NCI-H1092 treated with DMSO at 0.1 percent for 48 hours (cell line): ENCODE data around the gene CCDC50.

ENCODE experiments used
- DNase-seq: peaks from one replicate; lab custom pipeline; 2025; lab: John Stamatoyannopoulos, UW

CCDC50 gene

DNA sequence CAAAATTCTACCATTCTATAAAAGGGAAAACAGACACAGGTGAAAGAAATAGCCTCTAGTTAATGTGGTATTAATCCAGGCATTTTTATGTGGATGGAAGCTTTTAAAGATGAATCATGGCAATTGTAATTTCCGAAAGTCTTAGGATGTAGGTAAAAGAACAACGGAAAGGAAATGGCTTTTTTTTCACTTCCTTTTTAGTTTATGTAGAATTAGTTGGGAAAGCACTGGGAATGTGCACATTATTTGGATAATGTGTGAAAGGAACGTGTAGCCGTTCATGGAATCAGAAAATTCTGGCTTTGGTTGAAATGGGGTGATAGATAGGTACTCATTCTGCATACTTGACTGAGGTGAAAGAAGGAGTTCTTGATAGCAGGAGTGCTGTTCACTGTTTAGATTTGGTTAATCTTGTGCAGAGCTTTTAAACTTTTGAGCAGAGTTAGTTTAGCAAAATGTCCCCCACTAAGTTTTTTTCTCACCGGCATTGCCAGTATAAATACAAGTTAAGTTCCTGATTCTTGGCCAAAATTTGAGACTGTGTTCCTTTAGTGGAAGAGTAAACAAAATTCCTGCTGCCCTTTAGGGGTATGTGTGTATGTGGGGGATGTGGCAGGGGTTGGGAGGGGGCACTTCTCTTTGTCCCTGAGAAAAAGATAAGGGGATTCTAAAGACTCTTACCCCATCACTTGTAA lies 21.3 kb downstream of the CCDC50 start:
- no peak for DNase-seq

DNA sequence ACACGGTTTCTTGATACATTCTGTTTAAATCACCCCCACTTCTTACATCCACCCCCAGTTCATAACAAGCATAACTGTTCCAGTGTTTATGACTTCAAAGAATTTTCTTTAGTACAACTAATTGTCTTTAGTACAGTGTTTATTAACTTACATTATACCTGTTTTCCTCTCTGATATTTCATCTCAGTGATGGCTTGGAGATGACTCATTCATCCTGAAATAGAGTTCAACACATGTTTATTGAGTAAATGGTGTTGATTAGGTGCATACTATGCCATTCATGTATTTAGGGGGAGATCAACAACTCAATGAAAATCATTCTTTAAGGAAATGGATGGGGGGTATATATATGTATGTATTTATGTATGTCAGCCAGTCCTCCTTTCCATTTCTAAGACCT lies 22.8 kb downstream of the CCDC50 start:
- DNase-seq: no peak

- DNase-seq: no peak
Observed at GRCh38 chr3:191353022-191353777, 24.0 kb downstream of the CCDC50 start.

DNA sequence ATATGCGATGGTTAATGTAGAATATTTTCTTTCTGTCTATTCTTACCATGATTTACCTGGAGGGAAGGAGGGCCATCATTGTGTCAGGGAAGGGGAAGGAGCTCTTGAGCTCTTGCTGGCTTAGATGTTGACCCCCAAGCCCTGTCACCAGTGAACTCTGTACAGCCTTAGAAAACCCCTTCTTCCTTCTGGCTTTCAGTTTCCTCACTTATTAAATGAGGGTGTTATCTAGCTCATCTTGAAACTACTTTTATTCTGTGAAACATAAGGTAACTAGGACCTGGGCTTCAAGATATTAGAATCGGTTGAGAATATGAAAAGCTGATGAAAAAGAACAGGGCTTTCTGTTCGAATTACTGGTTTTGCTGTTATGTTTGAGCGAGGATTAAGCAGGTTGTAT lies 26.2 kb downstream of the CCDC50 start:
- no peak for DNase-seq

DNA sequence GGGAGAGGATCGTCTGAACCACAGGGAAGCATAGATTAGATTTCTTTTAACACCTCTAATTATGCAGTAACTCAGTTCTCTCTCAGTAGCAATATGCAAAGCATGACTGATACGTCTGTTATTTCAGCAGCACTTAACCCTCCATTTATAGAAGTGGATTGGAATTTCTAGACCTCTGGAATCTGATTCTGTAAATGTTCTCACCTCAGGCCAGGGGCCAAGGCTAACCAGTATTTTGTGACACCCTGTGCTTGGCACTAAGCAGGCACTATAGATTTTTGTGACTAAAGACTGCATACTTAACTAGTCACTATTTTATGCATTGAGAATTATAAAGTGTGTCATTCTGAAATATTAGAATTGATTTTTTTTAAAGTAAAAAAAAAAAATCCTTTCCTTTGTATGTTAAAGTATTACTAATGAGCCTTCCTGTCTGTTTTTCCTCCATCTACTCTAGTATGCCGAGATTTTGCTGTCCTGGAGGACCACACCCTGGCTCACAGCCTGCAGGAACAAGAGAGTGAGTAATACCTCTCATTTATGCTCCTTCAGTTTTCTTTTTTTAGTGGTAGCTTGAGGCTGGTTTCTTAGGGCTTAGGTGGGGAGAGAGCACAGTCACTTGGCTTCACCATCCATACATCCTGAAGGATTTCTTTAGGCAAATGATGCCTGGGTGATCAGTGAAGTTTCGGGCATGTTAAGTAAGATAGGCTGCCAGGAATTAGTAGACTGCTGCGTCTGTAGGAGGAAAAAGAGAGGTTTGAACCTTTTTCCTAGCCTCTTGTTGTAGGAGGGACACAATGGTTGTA lies 27.6 kb downstream of the CCDC50 start:
- no peak for DNase-seq

GRCh38 chr3:191357909-191358308 lies 28.7 kb downstream of the CCDC50 start:
- no peak for DNase-seq

- DNase-seq: no peak
Observed at GRCh38 chr3:191358929-191359328, 29.7 kb downstream of the CCDC50 start.

DNA sequence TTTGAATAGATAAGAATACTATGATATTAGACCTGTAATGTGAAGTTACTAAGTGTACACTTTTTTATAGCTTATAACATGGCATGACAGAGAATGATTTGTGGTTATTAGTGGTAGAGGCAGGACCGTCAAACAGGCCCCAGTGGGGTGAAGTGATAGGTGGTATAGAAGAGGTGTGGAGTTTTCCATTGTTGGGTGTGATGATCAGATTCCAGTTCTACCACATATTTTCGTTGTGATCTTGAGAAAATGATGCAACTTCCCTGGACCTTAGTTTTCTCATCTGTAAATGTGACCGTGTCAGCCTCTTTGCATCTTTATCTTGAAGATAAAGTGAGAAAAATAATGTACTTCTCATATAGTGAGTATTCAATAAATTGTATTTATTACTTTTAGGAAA lies 31.4 kb downstream of the CCDC50 start:
- DNase-seq: no peak

DNA sequence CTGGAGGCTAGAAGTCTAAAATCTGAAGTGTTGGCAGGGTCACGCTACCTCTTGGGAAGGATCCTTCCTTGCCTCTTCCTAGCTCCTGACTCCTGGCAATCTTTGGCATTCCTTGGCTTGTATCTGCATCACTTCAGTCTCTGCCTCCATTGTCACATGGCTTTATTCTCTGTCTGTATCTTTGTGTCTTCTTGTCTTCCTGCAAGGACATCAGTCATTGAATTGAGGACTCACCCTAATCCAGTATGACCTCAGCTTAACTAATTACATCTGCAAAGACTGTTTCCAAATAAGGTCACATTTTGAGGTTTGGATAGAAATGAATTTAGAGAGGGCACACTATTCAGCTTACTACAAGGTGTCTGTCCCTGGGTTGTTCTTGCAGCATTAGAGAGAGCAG lies 32.3 kb downstream of the CCDC50 start:
- no peak for DNase-seq

DNA sequence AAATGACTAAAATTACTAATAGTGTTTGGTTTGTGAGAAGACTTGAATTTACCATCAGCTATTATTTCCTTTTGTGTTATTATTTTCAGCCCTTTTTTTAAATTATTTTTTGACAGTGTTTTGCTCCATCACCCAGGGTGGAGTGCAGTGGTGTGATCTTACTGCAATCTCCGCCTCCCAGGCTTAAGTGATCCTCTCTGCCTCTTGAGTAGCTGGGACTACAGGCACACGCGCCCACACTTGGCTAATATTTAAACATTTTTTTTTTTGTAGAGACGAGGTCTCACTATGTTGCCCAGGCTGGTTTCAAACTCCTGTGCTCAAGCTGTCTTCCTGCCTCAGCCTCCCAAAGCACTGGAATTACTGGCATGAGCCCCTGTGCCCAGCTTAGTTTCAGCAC lies 32.8 kb downstream of the CCDC50 start:
- DNase-seq: no peak

GRCh38 chr3:191362524-191363090 lies 33.4 kb downstream of the CCDC50 start:
- DNase-seq: no peak

DNA sequence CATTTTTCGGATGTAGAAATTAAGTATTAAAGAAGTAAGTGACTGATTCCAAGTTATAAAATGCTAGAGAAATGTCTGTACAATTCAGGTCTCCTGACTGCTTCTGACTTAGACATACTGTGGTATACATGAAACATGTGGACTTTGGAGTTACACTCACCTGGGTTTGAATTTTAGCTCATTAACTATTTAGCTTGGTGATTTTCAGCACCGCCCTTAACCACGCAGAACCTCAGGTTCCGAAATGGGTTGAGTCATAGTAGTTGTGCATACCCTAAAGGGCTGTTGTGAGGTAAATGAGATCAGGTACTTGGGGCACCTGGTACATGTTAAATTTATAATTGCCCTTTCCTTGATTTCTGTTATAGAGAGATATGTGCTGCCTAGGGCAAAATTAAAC lies 34.0 kb downstream of the CCDC50 start:
- no peak for DNase-seq

DNA sequence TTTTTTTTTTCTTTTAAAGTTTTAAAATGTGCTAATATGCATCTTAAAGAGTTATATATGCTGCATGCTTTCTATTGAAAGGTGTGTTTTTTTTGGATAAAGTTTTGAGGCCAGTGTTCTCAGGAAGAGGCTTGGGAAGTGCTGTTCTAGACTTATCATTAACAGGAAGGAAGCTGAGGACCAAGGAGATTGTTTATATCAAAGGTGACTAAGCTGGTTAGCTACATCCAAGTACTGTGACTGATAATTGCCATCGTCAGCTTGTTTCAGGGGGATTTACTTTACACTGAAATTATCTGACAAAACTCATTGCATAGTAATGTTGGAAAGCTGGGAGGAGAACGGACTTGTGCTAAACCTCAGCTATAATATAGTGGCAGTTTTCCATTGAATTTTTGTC lies 37.5 kb downstream of the CCDC50 start:
- DNase-seq: no peak

GRCh38 chr3:191368755-191369615 lies 39.8 kb downstream of the CCDC50 start:
- no peak for DNase-seq

DNA sequence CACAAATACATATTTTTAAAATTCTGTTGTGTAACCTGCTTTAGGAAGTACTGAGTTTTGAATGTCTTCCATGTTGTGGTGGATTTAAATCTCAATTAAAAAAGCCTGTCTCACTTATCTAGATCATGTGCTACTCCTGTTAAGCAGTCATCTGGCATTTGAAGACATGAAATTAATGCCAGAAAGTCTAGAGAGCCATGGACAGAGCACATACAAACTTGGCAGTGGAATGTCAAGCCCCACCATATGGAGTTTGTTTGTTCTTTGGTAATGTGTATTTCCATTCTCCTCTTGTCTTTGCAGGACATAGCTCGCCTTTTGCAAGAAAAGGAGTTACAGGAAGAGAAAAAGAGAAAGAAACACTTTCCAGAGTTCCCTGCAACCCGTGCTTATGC lies 40.4 kb downstream of the CCDC50 start:
- DNase-seq: no peak

DNA sequence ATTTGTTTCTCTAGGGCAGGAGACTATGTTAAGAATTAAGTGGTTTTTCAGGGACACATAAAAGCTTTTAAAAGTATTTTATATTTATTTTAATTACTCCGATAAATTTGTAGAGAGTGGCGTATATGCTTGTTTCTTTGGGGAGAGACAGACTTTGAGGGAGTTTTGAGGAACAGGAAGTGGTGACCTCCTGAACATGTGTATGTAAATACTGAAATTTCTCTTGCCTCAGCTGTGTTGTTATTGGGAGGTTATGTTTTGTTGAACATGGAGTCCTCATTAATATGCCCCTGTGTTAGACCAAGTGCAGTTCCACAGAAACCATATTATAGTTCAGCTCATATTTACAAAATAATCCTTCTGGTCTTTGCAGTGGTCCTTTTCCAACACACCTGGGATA lies 42.9 kb downstream of the CCDC50 start:
- no peak for DNase-seq

GRCh38 chr3:191373327-191373726 lies 44.1 kb downstream of the CCDC50 start:
- DNase-seq: no peak

GRCh38 chr3:191376516-191377141 lies 47.4 kb downstream of the CCDC50 start:
- no peak for DNase-seq

DNA sequence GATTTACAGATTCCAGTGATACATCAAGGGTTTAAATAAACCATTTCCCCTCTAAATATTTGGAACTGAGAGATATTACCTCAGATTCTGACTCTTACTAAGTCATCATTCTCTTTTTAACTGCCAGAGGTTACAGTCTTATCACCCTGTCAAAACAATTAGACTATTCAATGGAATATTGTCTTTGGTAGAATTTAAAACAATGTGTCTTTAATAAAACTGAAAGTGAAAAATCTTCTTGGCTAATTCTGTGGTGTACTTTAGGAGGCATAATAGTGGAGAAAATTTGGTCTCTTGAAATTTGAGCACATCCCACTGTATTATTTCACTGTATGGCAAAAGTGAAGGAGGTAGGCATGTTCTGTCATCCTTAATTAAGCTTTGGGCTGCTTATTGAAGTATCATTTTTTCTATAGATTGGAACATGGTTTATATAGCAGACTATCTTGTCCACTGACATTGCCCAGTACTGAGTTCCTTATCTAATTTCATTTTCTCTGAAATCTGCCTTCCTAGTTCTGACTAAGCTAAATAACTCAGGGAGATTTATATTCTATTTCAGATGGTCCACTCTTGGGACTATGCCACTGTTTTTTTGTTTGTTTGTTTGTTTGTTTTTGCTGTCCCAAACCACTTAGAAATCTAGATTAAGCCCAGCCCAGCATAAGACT lies 49.1 kb downstream of the CCDC50 start:
- DNase-seq: no peak

GRCh38 chr3:191379446-191379845 lies 50.3 kb downstream of the CCDC50 start:
- no peak for DNase-seq

- DNase-seq: no peak
Observed at GRCh38 chr3:191380001-191380400, 50.8 kb downstream of the CCDC50 start.
